Fibroblast of skin of scalp (primary cell): Measurements from ENCODE around the gene APCDD1L.
A peak's percentile ranks its signal among the peaks of the same experiment; 100 is the strongest.
"Not testable (repeated sequence)": the region's sequence is repeated elsewhere in the genome, so short reads cannot be mapped to it uniquely, and the experiment has no call there.

Source experiments
- DNase-seq: peaks from one replicate; pipeline ENCODE4 v3.0.0-alpha.2; 2013

Gene APCDD1L

GRCh38 chr20:58436868-58437645, 78.1 kb downstream of the APCDD1L start:
- DNase-seq = no peak

- DNase-seq = no peak
Measured at GRCh38 chr20:58435237-58435636, 80.0 kb downstream of the APCDD1L start.

GRCh38 chr20:58434326-58434725, 80.9 kb downstream of the APCDD1L start:
- no peak for DNase-seq

- peak; percentile 68 for DNase-seq
Measured at GRCh38 chr20:58433759-58434158, 81.4 kb downstream of the APCDD1L start.

GRCh38 chr20:58433029-58433647, 82.1 kb downstream of the APCDD1L start:
- no peak for DNase-seq

GRCh38 chr20:58432186-58432954, 82.8 kb downstream of the APCDD1L start:
- no peak for DNase-seq

- DNase-seq = peak; percentile 19
Measured at GRCh38 chr20:58431134-58431533, 84.1 kb downstream of the APCDD1L start.

GRCh38 chr20:58429303-58429702, 85.9 kb downstream of the APCDD1L start:
- DNase-seq = no peak

- no peak for DNase-seq
Measured at GRCh38 chr20:58428364-58428763, 86.8 kb downstream of the APCDD1L start.

GRCh38 chr20:58427571-58427970, 87.6 kb downstream of the APCDD1L start:
- DNase-seq = not testable (repeated sequence)

GRCh38 chr20:58424218-58424969, 90.8 kb downstream of the APCDD1L start:
- no peak for DNase-seq

- peak; percentile 7 for DNase-seq
Measured at GRCh38 chr20:58421497-58421850, 93.7 kb downstream of the APCDD1L start.

GRCh38 chr20:58420798-58421496, 94.3 kb downstream of the APCDD1L start:
- peak; percentile 70 for DNase-seq

GRCh38 chr20:58418949-58419748, 96.0 kb downstream of the APCDD1L start:
- no peak for DNase-seq

- DNase-seq = no peak
Measured at GRCh38 chr20:58417438-58417837, 97.8 kb downstream of the APCDD1L start.

- DNase-seq = no peak
Measured at GRCh38 chr20:58416835-58417234, 98.4 kb downstream of the APCDD1L start.

- DNase-seq = no peak
Measured at GRCh38 chr20:58416057-58416456, 99.1 kb downstream of the APCDD1L start.

- DNase-seq = not testable (repeated sequence)
Measured at GRCh38 chr20:58414786-58415185, 100.4 kb downstream of the APCDD1L start.

GRCh38 chr20:58414216-58414615, 101.0 kb downstream of the APCDD1L start:
- DNase-seq = not testable (repeated sequence)
